HUES48 (cell line): ENCODE measurements around the gene CDK19.
"Not testable (repeated sequence)": the region's sequence is repeated elsewhere in the genome, so short reads cannot be mapped to it uniquely, and the experiment has no call there.

Experiments used
- H3K27ac ChIP-seq: one replicate; pipeline ENCODE4 v1.7.0; 2013; ENCODE audit warnings: low read depth, low read length, inconsistent platforms
- H3K27me3 ChIP-seq: 2 replicates; pipeline ENCODE4 v1.6.1; 2013; ENCODE audit warnings: mild to moderate bottlenecking, low read length; ENCODE audit not compliant: control insufficient read depth, insufficient read depth
- H3K36me3 ChIP-seq: 2 replicates; pipeline ENCODE4 v1.6.1; 2013; ENCODE audit warnings: low read length; ENCODE audit not compliant: control insufficient read depth, insufficient read depth
- H3K4me1 ChIP-seq: 2 replicates; pipeline ENCODE4 v1.6.1; 2013; ENCODE audit warnings: mild to moderate bottlenecking, low read length; ENCODE audit not compliant: control insufficient read depth, insufficient read depth
- H3K4me3 ChIP-seq: 2 replicates; pipeline ENCODE4 v1.5.1; 2013; ENCODE audit warnings: mild to moderate bottlenecking, low read depth, low read length
- H3K9ac ChIP-seq: 2 replicates; pipeline ENCODE4 v1.6.1; 2013; ENCODE audit warnings: mild to moderate bottlenecking, low read depth, low read length, moderate library complexity
- H3K9me3 ChIP-seq: 2 replicates; pipeline ENCODE4 v1.6.1; 2013; ENCODE audit warnings: low read length; ENCODE audit not compliant: control insufficient read depth, insufficient read depth

Gene CDK19

GRCh38 chr6:110786271-110786670, 29.0 kb downstream of the CDK19 start:
- Histone ChIP-seq H3K27me3 (no peaks in the 10 kb centered on the region), H3K4me3 (no peak overlapping the region), H3K9me3 (no peaks in the 10 kb centered on the region), H3K4me1 (no peaks in the 10 kb centered on the region), H3K36me3 (no peaks in the 10 kb centered on the region), H3K27ac (no peak overlapping the region), H3K9ac (no peak overlapping the region)

GRCh38 chr6:110784610-110784979, 30.7 kb downstream of the CDK19 start:
- Histone ChIP-seq H3K9me3 (no peaks in the 10 kb centered on the region), H3K27me3 (no peaks in the 10 kb centered on the region), H3K4me1 (no peaks in the 10 kb centered on the region), H3K36me3 (no peaks in the 10 kb centered on the region), H3K4me3 (no peak overlapping the region), H3K27ac (no peak overlapping the region), H3K9ac (no peak overlapping the region)

- Histone ChIP-seq H3K9me3 (no peaks in the 10 kb centered on the region), H3K9ac (no peak overlapping the region), H3K36me3 (no peaks in the 10 kb centered on the region), H3K27me3 (no peaks in the 10 kb centered on the region), H3K4me1 (no peaks in the 10 kb centered on the region), H3K27ac (no peak overlapping the region), H3K4me3 (no peak overlapping the region)
Measured at GRCh38 chr6:110781522-110782214, 33.6 kb downstream of the CDK19 start.

- Histone ChIP-seq H3K27ac (no peak overlapping the region), H3K4me1 (no peaks in the 10 kb centered on the region), H3K36me3 (no peaks in the 10 kb centered on the region), H3K27me3 (no peaks in the 10 kb centered on the region), H3K9ac (no peak overlapping the region), H3K4me3 (no peak overlapping the region), H3K9me3 (no peaks in the 10 kb centered on the region)
Measured at GRCh38 chr6:110778333-110778732, 36.9 kb downstream of the CDK19 start.

- Histone ChIP-seq H3K4me1 (no peaks in the 10 kb centered on the region), H3K27ac (no peak overlapping the region), H3K9ac (no peak overlapping the region), H3K36me3 (no peaks in the 10 kb centered on the region), H3K27me3 (no peaks in the 10 kb centered on the region), H3K9me3 (no peaks in the 10 kb centered on the region), H3K4me3 (no peak overlapping the region)
Measured at GRCh38 chr6:110777636-110778035, 37.6 kb downstream of the CDK19 start.

GRCh38 chr6:110776413-110776812, 38.9 kb downstream of the CDK19 start:
- Histone ChIP-seq H3K27me3 (no peaks in the 10 kb centered on the region), H3K9ac (no peak overlapping the region), H3K4me1 (no peaks in the 10 kb centered on the region), H3K9me3 (no peaks in the 10 kb centered on the region), H3K27ac (no peak overlapping the region), H3K4me3 (no peak overlapping the region), H3K36me3 (no peaks in the 10 kb centered on the region)

- H3K9me3 ChIP-seq: no peaks in the 10 kb centered on the region
Measured at GRCh38 chr6:110769923-110770322, 45.3 kb downstream of the CDK19 start.

DNA sequence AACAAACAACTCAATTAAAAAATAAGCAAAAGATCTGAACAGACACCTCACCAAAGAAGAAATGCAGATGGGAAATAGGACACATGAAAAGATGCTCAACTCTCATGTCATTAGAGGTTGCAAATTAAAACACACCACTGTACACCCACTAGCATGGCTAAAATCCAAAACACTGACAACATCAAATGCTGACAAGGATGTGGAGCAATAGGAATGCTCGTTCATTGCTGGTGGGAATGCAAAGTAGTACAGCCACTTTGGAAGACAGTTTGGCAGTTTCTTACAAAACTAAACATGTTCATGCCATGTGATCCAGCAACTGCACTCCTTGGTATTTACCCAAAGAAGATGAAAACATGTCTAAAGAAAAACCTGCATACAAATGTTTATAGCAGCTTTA, 47.2 kb downstream of the CDK19 start:
- no peak overlapping the region for H3K9ac ChIP-seq
- H3K4me1 ChIP-seq: no peaks in the 10 kb centered on the region
- H3K27me3 ChIP-seq: no peaks in the 10 kb centered on the region
- no peak overlapping the region for H3K27ac ChIP-seq
- H3K36me3 ChIP-seq: no peaks in the 10 kb centered on the region; the same call in 1 of the 2 replicates
- no peaks in the 10 kb centered on the region for H3K9me3 ChIP-seq
- H3K4me3 ChIP-seq: no peak overlapping the region

More at GRCh38 chr6:110769923-110770322, 45.3 kb downstream of the CDK19 start:
- Histone ChIP-seq H3K9ac (no peak overlapping the region), H3K27me3 (no peaks in the 10 kb centered on the region), H3K27ac (no peak overlapping the region), H3K36me3 (no peaks in the 10 kb centered on the region; the same call in 1 of the 2 replicates), H3K4me3 (no peak overlapping the region), H3K4me1 (no peaks in the 10 kb centered on the region)

GRCh38 chr6:110761371-110761770, 53.9 kb downstream of the CDK19 start:
- Histone ChIP-seq H3K27ac (no peak overlapping the region), H3K4me1 (no peaks in the 10 kb centered on the region), H3K4me3 (no peak overlapping the region), H3K9ac (no peak overlapping the region), H3K27me3 (no peaks in the 10 kb centered on the region), H3K9me3 (no peaks in the 10 kb centered on the region), H3K36me3 (no peaks in the 10 kb centered on the region; the same call in 1 of the 2 replicates)

- Histone ChIP-seq H3K9ac (no peak overlapping the region), H3K4me1 (no peaks in the 10 kb centered on the region), H3K27ac (no peak overlapping the region), H3K27me3 (no peaks in the 10 kb centered on the region), H3K4me3 (no peak overlapping the region), H3K9me3 (no peaks in the 10 kb centered on the region), H3K36me3 (no peaks in the 10 kb centered on the region)
Measured at GRCh38 chr6:110760589-110760988, 54.7 kb downstream of the CDK19 start.

DNA sequence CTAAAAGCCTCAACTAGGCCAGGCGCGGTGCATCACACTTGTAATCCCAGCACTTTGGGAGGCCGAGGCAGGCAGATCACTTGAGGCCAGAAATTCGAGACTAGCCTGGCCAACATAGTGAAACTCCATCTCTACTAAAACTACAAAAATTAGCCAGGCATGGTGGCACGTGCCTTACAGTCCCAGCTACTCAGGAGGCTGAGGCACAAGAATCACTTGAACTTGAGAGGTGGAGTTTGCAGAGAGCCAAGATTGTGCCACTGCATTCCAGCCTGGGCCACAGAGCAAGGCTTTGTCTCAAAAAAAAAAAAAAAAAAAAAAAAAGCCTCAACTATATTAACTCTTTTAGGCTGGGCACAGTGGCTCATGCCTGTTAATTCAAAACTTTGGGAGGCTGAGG, 55.2 kb downstream of the CDK19 start:
- not testable (repeated sequence) for H3K9ac ChIP-seq, H3K4me3 ChIP-seq, H3K4me1 ChIP-seq

More for the DNA sequence above, 55.2 kb downstream of the CDK19 start:
- not testable (repeated sequence) for H3K27ac ChIP-seq, H3K9me3 ChIP-seq, H3K27me3 ChIP-seq, H3K36me3 ChIP-seq
